A673 (cell line): ENCODE results near the gene FERMT2.

Source experiments
- EZH2 ChIP-seq: fragments of 200-600 bp; sonication (generic); IDR thresholded peaks from 2 replicates; pipeline ENCODE4 v1.6.1; 2017; ENCODE audit warnings: borderline replicate concordance, low read depth, mild to moderate bottlenecking, mixed read lengths, antibody characterized with exemption, low read length; ENCODE audit not compliant: poor library complexity, severe bottlenecking
- TF ChIP-seq, protein P1 (sequence below): fragments of 300-800, 200-600 bp; sonication (generic); conservative IDR thresholded peaks from 2 replicates; pipeline ENCODE4 v1.5.1; 2017; ENCODE audit warnings: low read depth, mild to moderate bottlenecking, antibody characterized with exemption, low read length, moderate library complexity, mixed read lengths

DNA sequence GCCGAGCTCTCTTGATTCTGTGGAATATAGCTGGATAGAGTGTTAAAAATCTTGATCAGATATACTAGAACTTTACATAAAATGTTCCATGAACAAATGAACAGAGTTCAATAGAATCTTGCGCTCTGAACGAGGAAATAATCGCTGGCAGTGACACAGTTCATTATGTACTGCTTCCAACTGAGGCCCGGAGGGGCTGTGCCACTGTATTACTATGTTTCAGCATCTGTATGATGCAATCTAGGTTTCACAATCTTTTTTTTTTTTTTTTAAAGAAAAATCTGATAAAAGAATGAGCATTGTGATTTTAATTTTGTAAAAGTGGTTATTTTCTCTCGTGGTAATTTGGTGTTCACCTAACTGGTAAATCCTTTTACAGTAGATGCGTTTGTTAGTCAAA, 77.2 kb downstream of the FERMT2 start:
- TF ChIP-seq, protein P1, sequence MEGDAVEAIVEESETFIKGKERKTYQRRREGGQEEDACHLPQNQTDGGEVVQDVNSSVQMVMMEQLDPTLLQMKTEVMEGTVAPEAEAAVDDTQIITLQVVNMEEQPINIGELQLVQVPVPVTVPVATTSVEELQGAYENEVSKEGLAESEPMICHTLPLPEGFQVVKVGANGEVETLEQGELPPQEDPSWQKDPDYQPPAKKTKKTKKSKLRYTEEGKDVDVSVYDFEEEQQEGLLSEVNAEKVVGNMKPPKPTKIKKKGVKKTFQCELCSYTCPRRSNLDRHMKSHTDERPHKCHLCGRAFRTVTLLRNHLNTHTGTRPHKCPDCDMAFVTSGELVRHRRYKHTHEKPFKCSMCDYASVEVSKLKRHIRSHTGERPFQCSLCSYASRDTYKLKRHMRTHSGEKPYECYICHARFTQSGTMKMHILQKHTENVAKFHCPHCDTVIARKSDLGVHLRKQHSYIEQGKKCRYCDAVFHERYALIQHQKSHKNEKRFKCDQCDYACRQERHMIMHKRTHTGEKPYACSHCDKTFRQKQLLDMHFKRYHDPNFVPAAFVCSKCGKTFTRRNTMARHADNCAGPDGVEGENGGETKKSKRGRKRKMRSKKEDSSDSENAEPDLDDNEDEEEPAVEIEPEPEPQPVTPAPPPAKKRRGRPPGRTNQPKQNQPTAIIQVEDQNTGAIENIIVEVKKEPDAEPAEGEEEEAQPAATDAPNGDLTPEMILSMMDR: no peak
- no peak for TF ChIP-seq EZH2
